PC-3 (cell line): ENCODE measurements around the gene MRPL14. TPM values are rescaled to one million over a fixed set of nuclear protein-coding genes. Genes with fewer than 3 reads are reported as not detected.

Source experiments
- ATAC-seq: fragments of 200-7000 bp; cut with Tn5 transposase; 2 replicates; pipeline ENCODE4 v1.9.1; 2020; ENCODE audit warnings: mild to moderate bottlenecking, moderate library complexity
- BruUV-seq: library from RNA; stranded (reverse); fragments of 400-500 nt; replicated peaks from 2 replicates; lab custom pipeline; 2021; lab: Mats Ljungman, UMichigan
- CTCF ChIA-PET: fragments of 300-600 bp; sonication (Branson Sonifier 250); formaldehyde crosslinking; loops from one replicate; lab custom pipeline; 2022; ENCODE audit warnings: antibody characterized with exemption; lab: Charles Lee
- POLR2A ChIA-PET: fragments of 300-600 bp; sonication (Branson Sonifier 250); formaldehyde crosslinking; loops from one replicate; lab custom pipeline; 2022; ENCODE audit warnings: antibody characterized with exemption; ENCODE audit not compliant: unreplicated experiment; lab: Charles Lee
- DNase-seq: peaks from one replicate; pipeline ENCODE4 v3.0.0-alpha.2; 2015
- H2AFZ ChIP-seq: fragments of 300-600 bp; sonication (generic); 2 replicates; pipeline ENCODE4 v1.6.0; 2016; ENCODE audit warnings: antibody characterized with exemption, low read length
- H3F3A ChIP-seq: fragments of 300-600 bp; sonication (generic); one replicate; pipeline ENCODE4 v1.6.0; 2017; ENCODE audit warnings: antibody characterized with exemption, low read length, control low read depth, mild to moderate bottlenecking; ENCODE audit not compliant: unreplicated experiment
- H3K27ac ChIP-seq: fragments of 300-600 bp; sonication (generic); 2 replicates; pipeline ENCODE4 v1.5.1; 2016; ENCODE audit warnings: mild to moderate bottlenecking, low read length
- H3K27me3 ChIP-seq: fragments of 300-600 bp; sonication (generic); 2 replicates; pipeline ENCODE4 v1.6.1; 2016; ENCODE audit warnings: low read length, mixed read lengths
- H3K36me3 ChIP-seq: fragments of 300-600 bp; sonication (generic); 2 replicates; pipeline ENCODE4 v1.6.1; 2016; ENCODE audit warnings: low read depth, mixed run types, low read length, mixed read lengths
- H3K4me1 ChIP-seq: fragments of 300-600 bp; sonication (generic); 2 replicates; pipeline ENCODE4 v1.5.1; 2016; ENCODE audit warnings: low read length; ENCODE audit not compliant: insufficient read depth
- H3K4me2 ChIP-seq: fragments of 300-600 bp; sonication (generic); 2 replicates; pipeline ENCODE4 v1.6.0; 2016; ENCODE audit warnings: low read length
- H3K4me3 ChIP-seq: fragments of 300-600 bp; sonication (generic); 2 replicates; pipeline ENCODE4 v1.5.1; 2016; ENCODE audit warnings: mild to moderate bottlenecking, low read length, mixed read lengths
- H3K79me2 ChIP-seq: fragments of 300-600 bp; sonication (generic); 2 replicates; pipeline ENCODE4 v1.6.1; 2017; ENCODE audit warnings: low read length, mixed read lengths
- H3K9ac ChIP-seq: fragments of 300-600 bp; sonication (generic); 2 replicates; pipeline ENCODE4 v1.6.0; 2016; ENCODE audit warnings: mild to moderate bottlenecking, low read length
- H3K9me2 ChIP-seq: fragments of 300-600 bp; sonication (generic); replicated peaks from 2 replicates; pipeline ENCODE4 v1.6.1; 2016; ENCODE audit warnings: mixed run types, low read length, mixed read lengths
- H3K9me3 ChIP-seq: fragments of 300-600 bp; sonication (generic); 2 replicates; pipeline ENCODE4 v1.6.1; 2016; ENCODE audit warnings: low read length, mixed read lengths
- H4K20me1 ChIP-seq: fragments of 300-600 bp; sonication (generic); 2 replicates; pipeline ENCODE4 v1.6.1; 2016; ENCODE audit warnings: low read length, mixed read lengths
- EZH2 ChIP-seq: fragments of 300-600 bp; sonication (generic); IDR thresholded peaks from one replicate; pipeline ENCODE4 v1.6.1; 2017; ENCODE audit warnings: antibody characterized with exemption, mild to moderate bottlenecking, low read length; ENCODE audit not compliant: unreplicated experiment
- EZH2phosphoT487 ChIP-seq: fragments of 300-600 bp; sonication (generic); IDR thresholded peaks from 2 replicates; pipeline ENCODE4 v1.6.1; 2018; ENCODE audit warnings: mild to moderate bottlenecking, antibody characterized with exemption, low read length, borderline replicate concordance
- intact Hi-C: fragments of 100-400 bp; cut with micrococcal nuclease; formaldehyde crosslinking; loops from 2 replicates; pipeline ENCODE4 v1.9.0; 2023
- total RNA-seq: library from RNA; depleted of rRNA; stranded (reverse); fragments of >200 nt; gene quantifications from 2 replicates; pipeline ENCODE4 v1.2.3, GENCODE V29; 2014
- TF ChIP-seq, protein P1 (sequence below): fragments of 300-600 bp; sonication (generic); conservative IDR thresholded peaks from 2 replicates; pipeline ENCODE4 v1.5.1; 2017; ENCODE audit warnings: antibody characterized with exemption, low read depth, mild to moderate bottlenecking, low read length

Gene MRPL14
- total RNA-seq, 1 experiment from 2014 or later = 192 TPM

DNA sequence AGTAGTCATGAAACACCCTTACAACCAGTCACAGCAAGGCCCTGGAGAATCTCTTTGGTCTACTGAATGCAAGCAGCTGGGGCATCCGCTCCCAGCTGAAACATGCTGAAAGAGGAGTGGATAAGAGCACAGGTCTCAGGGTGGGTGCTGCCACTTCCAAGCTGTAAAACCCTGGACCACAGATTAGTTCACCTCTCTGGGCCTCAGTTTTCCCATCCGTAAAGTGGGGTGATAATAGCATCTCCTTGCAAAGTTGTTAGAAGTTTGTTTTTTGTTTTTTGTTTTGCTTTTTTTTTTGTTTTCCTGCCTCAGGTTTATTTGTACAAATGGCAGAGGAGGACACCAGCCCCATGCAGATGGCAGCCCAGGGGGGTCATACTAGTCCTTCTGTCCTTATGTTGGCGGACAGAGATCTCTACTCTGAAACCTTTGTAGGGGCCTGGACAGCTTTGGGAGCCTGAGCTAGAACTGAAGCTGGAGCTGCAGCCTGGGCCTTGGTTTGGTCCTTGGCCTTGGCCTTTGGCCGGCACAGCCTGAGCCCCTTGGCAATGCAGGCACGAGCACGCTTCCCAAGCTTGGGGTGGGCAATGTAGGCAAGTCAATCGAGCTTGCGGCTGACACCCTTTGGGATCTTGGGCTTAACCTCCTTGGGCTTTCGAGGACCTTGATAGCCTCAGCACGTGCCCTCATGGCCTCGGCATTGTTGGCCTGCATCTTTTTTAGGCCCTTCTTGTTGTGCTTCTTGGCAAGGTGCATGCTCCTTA is 38.2 kb downstream of the MRPL14 start:
- no peak for TF ChIP-seq EZH2
- Histone ChIP-seq H3K36me3 (peaks cover 3% of the 10 kb centered on the region; the same call in 1 of the 2 replicates), H3K27me3 (no peaks in the 10 kb centered on the region), H3K27ac (no peak overlapping the region), H3K9ac (no peak overlapping the region), H3K79me2 (no peaks in the 10 kb centered on the region), H2AFZ (no peak overlapping the region), H3F3A (no peaks in the 10 kb centered on the region), H3K4me3 (no peak overlapping the region), H3K9me2 (no peaks in the 10 kb centered on the region), H3K4me1 (no peaks in the 10 kb centered on the region), H3K9me3 (no peaks in the 10 kb centered on the region), H3K4me2 (no peak overlapping the region), H4K20me1 (no peaks in the 10 kb centered on the region)
- POLR2A ChIA-PET = no interaction called here
- no TSS peak for BruUV-seq
- no peak for ATAC-seq
- DNase-seq = no peak
- CTCF ChIA-PET = no interaction called here
- intact Hi-C loops = no loop called here

DNA sequence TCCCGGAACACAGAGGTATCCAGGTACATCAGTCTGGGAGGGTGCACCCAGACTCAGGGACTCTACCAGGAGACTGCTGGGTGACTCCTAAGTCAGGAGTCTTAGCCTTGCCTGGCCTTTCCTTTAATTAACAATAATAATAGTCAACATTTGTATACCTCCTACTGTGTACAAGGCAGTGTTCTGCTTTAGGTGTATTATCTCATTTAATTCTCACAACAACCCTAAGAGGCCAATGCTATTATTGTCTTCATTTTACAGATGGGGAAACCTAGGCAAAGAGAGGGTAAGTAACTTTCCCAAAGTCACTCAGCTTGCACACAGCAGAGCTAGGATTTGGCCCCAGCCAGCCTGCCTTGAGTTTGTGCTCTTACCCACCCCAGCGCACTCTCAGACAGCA is 39.6 kb downstream of the MRPL14 start:
- POLR2A ChIA-PET = no interaction called here
- H3K27me3 ChIP-seq = no peaks in the 10 kb centered on the region
- TF ChIP-seq EZH2 (no peak), EZH2phosphoT487 (no peak)
- TF ChIP-seq, protein P1, sequence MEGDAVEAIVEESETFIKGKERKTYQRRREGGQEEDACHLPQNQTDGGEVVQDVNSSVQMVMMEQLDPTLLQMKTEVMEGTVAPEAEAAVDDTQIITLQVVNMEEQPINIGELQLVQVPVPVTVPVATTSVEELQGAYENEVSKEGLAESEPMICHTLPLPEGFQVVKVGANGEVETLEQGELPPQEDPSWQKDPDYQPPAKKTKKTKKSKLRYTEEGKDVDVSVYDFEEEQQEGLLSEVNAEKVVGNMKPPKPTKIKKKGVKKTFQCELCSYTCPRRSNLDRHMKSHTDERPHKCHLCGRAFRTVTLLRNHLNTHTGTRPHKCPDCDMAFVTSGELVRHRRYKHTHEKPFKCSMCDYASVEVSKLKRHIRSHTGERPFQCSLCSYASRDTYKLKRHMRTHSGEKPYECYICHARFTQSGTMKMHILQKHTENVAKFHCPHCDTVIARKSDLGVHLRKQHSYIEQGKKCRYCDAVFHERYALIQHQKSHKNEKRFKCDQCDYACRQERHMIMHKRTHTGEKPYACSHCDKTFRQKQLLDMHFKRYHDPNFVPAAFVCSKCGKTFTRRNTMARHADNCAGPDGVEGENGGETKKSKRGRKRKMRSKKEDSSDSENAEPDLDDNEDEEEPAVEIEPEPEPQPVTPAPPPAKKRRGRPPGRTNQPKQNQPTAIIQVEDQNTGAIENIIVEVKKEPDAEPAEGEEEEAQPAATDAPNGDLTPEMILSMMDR = no peak

DNA sequence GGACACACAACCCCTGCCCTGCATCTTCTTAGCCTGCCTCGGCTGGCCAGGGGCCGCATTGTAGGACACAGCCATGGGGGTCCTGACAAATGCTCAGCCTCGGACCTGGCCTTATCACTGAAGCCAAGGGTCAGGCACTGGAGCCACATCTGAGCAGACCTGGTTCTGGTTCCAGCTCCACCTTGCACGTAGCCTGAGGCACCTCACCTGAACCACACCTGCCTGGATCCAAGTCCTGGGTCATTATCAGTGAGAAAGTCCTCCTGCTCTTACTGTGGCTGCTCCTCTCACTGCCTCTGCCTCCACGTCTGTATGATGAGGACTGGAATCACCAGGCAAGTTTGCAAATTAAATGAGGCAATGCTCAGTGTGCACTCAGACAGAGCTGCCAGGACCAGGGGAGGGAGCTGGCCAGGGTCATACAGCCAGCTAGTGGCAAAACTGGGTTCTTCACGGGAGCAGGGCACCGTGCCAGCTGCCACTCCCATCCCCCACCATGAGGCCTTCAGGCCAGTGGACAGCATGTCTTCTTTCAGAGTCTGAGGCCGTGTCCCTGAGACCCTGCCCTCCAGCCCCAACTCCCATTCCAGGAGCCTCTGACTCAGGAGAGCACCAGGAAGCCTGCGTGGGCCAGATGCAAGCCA is 40.2 kb downstream of the MRPL14 start:
- Histone ChIP-seq H3K4me1 (no peaks in the 10 kb centered on the region), H3K4me2 (no peak overlapping the region), H3K36me3 (peaks cover 3% of the 10 kb centered on the region; the same call in 1 of the 2 replicates), H3K27ac (no peak overlapping the region), H3K9me3 (no peaks in the 10 kb centered on the region), H3K9ac (no peak overlapping the region), H3K79me2 (no peaks in the 10 kb centered on the region), H3K9me2 (no peaks in the 10 kb centered on the region), H2AFZ (no peak overlapping the region), H4K20me1 (no peaks in the 10 kb centered on the region), H3K4me3 (no peak overlapping the region), H3K27me3 (no peaks in the 10 kb centered on the region), H3F3A (no peaks in the 10 kb centered on the region)
- BruUV-seq = no TSS peak
- ChIA-PET CTCF (no interaction called here), POLR2A (no interaction called here)
- DNase-seq (peak; percentile 22), ATAC-seq (peak; percentile 27)
- intact Hi-C loops = no loop called here
- TF ChIP-seq EZH2 = no peak
- no peak for TF ChIP-seq EZH2phosphoT487
- TF ChIP-seq, protein P1 = no peak

More for the DNA sequence above, 39.6 kb downstream of the MRPL14 start:
- no peak for DNase-seq
- Histone ChIP-seq H3K9me3 (no peaks in the 10 kb centered on the region), H3K9ac (no peak overlapping the region), H3K27ac (no peak overlapping the region), H3K4me2 (no peak overlapping the region), H3K4me3 (no peak overlapping the region), H3K36me3 (peaks cover 3% of the 10 kb centered on the region; the same call in 1 of the 2 replicates), H4K20me1 (no peaks in the 10 kb centered on the region), H3F3A (no peaks in the 10 kb centered on the region), H3K9me2 (no peaks in the 10 kb centered on the region), H3K4me1 (no peaks in the 10 kb centered on the region), H2AFZ (no peak overlapping the region), H3K79me2 (no peaks in the 10 kb centered on the region)
- intact Hi-C loops = no loop called here
- no TSS peak for BruUV-seq
- ATAC-seq = no peak
- CTCF ChIA-PET = no interaction called here
